Fibroblast of the aortic adventitia (primary cell): ENCODE data around the gene MUCL1. TPM values are rescaled to one million over a fixed set of nuclear protein-coding genes. Genes with fewer than 3 reads are reported as not detected.

ENCODE experiments used
- DNase-seq: peaks from one replicate; pipeline ENCODE4 v3.0.0-alpha.2; 2010; ENCODE audit warnings: low read depth
- H3K4me3 ChIP-seq: 2 replicates; pipeline ENCODE4 v1.5.1; 2011; ENCODE audit warnings: low read depth, mild to moderate bottlenecking, control low read depth, low read length, moderate library complexity
- CTCF ChIP-seq: IDR thresholded peaks from 2 replicates; pipeline ENCODE4 v1.5.1; 2011; ENCODE audit warnings: mild to moderate bottlenecking, low read length, control low read depth, inconsistent platforms; ENCODE audit not compliant: insufficient read depth
- total RNA-seq: library from RNA; depleted of rRNA; stranded (reverse); fragments of >200 nt; gene quantifications from 2 replicates; pipeline ENCODE4 v1.2.3, GENCODE V29; 2012; ENCODE audit warnings: low replicate concordance

MUCL1 gene
- not detected in 2 replicates for total RNA-seq

GRCh38 chr12:54853933-54854538, at the start of gene MUCL1:
Gene MUCL1 (plus strand): TSS chr12:54854516. CDS start chr12:54854583, 67 bp downstream.
- TF ChIP-seq CTCF = peak; percentile 95
- peak; percentile 75 for DNase-seq
- H3K4me3 ChIP-seq = no peak within 1 kb of the TSS

DNA sequence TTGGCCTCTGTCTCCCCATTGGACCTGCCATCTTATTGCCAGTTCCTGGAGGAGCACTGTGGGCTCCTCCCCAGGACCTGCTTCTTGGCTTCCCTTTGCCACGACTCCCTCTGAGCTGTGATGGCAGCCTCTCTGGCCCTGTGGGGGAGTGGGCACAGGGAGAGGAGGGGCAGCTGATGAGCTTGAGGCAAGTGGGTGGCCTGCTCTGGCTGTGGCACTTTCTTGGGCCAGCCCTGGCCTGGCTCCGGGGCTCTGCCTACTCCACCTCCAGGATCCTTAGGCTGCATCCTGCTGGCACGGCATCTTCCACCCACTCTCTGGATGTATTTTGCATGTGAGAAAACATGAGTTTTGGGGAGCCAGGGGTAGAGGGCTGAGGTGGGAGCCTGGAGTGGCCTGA, 32.6 kb upstream of the MUCL1 start:
- H3K4me3 ChIP-seq = no peak overlapping the region
- DNase-seq = no peak
- TF ChIP-seq CTCF = no peak

DNA sequence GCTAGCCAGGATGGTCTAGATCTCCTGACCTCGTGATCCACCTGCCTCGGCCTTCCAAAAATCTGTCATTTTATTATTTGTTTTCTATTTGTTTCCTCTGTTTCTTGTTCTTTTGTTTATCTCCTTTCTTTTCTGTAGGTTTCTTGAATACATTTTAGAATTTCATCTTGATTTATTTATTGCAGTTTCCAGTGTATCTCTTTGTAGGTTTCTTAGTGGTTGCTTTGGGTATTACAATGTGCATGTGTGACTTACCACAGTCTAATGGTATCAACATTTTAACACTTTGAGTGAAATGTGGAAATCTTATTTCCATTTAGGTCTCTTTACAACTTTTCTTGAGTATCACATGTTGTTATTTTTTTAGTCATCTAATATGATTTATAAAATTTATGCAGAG, 29.9 kb upstream of the MUCL1 start:
- peak; percentile 43 for TF ChIP-seq CTCF
- DNase-seq = no peak
- no peak overlapping the region for H3K4me3 ChIP-seq

DNA sequence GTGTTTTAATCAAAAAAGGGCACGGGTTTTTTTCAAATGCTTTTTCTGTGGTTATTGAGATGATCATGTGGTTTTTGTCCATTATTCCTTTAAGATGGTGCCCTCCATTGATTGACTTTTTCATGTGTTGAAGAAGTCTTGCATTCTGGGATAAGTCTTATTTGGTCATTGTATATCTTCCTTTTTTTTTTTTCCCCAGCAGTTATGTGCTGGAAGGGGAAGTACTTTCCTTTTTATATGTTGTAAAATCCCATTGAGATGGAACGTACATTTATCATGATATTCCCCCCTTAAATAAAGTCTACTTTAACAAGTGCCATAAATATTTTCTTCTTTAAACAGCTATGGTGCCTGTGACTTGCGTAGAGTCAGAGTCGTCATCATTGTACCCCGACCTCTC, 24.8 kb upstream of the MUCL1 start:
- DNase-seq = no peak
- H3K4me3 ChIP-seq = no peak overlapping the region
- TF ChIP-seq CTCF = no peak

DNA sequence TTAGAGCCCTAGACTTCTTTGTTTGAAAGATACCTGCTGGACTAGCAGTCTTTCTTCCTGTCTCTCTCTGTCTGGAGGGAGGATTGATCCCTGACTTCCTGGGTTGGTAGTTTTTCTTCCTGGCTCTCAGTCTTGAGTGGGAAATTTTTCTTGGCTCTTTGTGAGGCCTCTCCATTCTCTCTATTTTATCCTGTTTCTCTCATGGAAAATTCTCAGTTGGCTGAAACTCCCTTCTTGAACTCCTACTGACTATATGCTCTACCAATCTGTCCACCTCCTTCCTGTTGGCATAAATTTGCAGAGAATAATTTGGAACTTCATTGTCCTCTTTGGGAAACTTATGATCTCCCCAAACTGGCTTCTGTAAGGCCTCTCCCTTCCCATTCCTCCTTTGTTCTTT, 24.1 kb upstream of the MUCL1 start:
- H3K4me3 ChIP-seq = no peak overlapping the region
- DNase-seq = no peak
- TF ChIP-seq CTCF = no peak

DNA sequence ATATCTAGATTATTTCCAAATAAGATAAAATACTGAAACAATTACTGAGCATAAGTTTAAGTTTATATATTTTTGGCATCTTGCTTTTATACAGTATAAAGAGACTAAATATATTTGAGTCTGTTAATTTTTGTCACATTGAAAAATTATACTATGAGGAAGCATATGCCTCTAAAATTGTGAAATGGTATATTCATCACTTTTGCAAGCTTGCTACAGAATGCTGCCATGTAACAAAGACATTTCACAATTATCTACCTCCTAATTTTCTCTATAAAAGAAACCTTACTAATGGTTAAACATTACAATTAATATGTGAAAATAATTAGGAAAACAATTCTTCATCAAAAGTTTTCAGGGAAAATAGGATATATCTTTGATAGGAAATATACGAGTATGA, 22.7 kb upstream of the MUCL1 start:
- H3K4me3 ChIP-seq = no peak overlapping the region
- TF ChIP-seq CTCF = no peak
- DNase-seq = no peak
